NCI-H526 treated with DMSO at 0.1 percent for 48 hours (cell line): ENCODE measurements around the gene R3HDM4.

Source experiments
- DNase-seq: peaks from one replicate; lab custom pipeline; 2025; lab: John Stamatoyannopoulos, UW

The R3HDM4 gene

DNA sequence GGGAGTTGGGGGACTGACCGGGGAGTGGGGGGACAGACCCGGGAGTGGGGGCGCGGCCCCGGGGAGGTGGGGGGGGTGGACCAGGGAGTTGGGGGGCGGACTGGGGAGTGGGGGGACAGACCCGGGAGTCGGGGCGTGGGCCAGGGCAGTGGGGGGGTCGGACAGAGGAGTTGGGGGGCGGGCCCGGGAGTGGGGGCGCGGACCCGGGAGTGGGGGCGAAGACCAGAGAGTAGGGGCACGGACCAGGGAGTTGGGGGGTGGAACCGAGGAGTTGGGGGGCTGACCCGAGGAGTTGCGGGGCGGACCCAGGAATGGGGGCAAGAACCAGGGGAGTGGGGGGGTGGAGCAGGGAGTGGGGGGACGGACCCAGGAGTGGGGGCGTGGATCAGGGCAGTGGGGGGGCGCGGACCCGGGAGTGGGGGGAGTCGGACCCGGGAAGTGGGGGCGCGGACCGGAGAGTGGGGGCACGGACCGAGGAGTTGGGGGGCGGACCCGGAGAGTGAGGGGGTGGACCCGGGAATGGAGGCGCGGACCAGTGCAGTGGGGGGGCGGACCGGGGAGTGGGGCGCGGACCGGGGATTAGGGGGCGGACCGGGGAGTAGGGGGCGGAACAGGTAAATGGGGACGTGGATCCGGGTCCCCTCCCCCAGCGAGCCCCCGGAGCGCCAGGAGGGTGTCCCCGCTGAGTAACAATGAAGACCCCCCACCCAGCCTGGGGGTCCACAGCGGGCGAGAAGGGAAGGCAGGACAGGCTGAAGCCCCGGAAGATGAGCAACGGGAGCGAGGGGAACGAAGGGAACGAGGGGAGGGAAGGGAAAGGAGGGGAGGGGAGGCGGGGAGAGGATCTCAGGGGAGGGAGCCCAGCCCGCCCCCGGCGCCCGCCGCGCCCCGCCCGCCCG lies 589 bp downstream of the R3HDM4 start:
- DNase-seq: no peak

DNA sequence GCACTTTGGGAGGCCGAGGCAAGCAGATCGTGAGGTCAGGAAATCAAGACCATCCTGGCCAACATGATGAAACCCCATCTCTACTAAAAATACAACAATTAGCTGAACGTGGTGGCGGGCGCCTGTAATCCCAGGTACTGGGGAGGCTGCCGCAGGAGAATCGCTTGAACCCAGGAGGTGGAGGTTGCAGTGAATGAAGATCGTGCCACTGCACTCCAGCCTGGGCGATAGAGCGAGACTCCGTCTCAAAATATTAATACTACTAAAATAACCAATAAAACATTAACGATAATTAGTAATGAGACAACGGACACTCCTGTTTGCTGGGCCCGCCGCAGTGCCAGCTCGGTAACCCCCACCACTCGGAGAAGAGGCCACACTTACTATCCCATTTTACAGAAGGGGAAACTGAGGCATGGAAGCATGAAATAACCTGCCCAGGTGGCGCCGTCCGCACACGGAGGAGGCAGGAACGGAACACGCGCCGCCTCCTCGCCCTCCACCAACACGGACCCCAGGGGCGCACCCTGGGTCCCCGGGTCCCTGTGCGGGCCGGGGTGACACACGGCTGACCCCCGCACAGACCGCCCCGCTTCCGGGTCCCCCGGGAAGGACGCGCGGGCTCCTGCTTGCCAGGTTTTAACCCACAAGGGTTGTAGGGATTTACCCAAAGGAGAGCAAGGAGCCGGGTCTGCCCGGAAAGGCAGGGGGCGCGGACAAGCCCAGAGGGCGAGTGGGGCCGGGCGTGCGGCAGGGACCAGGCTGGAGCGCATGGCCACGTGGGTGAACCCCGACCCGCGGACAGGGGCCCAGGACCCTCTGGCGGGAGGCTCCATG lies 1.6 kb downstream of the R3HDM4 start:
- DNase-seq: no peak

DNA sequence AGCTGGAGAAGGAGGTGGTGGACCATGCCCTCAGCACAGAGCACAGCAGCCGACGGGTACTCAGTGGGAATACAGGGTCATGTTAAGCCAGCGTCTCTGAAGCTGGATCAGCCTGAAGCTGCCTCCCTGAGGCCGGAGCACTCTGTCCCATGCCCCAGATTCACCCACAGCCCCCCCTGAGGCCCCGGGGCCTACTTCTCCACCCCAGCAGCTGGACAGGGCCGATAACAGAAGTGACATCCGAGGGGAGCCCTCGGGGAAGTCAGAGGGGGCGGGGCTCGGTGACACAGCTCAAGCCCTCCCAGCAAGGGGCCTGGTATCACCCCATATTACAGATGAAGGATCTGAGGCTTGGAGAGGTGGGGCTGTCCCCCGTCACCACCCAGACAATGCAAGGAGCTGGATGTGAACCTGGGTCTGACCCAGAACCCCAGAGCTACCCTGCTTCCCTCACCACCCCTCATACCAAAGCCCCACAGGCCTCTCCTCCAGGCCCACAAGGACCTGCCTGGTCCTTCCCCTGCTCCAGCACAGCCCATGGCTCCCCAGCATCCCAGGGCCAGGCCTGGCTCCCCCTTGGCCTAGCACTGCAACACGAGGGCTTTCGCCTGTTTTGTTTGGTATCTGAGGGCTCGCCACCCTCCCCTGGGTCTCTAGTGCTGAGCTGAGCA lies 5.7 kb downstream of the R3HDM4 start:
- DNase-seq: no peak

DNA sequence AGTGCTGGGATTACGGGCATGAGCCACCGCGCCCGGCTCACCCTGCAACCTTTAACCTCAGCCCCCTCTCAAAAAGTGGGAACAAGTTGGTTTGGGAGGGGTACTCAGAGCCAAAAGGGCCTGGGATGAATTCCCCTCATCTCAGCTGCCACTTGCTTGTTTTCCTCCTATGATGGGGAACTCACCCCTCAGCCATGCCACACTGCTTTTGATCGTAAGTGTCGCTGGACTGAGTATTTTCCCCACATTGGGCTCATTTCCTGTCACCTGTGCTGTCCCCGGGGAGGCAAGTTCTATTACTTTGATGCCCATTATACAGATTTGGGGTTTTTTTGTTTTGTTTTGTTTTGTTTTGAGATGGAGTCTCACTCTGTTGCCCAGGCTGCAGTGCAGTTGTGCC lies 6.5 kb downstream of the R3HDM4 start:
- no peak for DNase-seq

DNA sequence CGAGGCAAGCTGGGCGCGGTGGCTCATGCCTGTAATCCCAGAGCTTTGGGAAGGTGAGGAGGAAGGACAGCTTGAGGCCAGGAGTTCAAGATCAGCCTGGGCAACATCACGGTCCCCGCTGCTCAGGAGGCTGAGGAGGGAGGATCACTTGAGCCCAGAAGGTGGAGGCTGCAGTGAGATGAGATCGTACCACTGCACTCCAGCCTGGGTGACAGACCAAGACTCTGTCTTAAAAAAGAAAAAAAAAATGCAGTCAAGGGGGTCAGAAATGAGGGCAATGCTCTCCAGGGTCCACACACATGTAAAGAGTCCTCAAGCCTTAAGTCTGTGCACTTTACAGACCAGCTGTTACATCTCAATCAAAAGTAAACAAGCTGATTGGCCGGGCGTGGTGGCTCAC lies 8.5 kb downstream of the R3HDM4 start:
- no peak for DNase-seq

DNA sequence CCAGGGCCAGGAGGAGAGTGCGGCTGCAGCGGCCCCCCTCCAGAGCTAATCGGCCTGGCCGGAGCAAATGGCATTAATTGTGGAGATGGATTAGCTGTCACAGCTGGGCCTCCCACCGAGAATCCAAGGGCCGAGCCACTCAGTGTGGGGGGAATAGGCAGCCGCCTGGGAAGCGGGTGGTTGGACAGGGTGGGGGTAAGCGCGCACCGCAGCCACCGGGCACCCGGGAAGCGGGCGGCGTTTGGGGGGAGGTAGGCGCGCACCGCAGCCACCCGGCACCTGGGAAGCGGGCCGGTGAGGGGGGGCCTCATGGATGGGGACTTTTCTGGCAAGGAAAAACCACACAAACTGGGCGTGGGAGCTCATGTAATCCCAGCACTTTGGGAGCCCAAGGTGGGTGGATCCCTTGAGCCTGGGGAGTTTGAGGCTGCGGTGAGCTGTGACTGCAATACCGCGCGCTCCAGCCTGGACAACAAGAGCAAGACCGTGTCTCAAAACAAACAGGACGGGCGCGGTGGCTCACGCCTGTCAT lies 9.7 kb downstream of the R3HDM4 start:
- no peak for DNase-seq

DNA sequence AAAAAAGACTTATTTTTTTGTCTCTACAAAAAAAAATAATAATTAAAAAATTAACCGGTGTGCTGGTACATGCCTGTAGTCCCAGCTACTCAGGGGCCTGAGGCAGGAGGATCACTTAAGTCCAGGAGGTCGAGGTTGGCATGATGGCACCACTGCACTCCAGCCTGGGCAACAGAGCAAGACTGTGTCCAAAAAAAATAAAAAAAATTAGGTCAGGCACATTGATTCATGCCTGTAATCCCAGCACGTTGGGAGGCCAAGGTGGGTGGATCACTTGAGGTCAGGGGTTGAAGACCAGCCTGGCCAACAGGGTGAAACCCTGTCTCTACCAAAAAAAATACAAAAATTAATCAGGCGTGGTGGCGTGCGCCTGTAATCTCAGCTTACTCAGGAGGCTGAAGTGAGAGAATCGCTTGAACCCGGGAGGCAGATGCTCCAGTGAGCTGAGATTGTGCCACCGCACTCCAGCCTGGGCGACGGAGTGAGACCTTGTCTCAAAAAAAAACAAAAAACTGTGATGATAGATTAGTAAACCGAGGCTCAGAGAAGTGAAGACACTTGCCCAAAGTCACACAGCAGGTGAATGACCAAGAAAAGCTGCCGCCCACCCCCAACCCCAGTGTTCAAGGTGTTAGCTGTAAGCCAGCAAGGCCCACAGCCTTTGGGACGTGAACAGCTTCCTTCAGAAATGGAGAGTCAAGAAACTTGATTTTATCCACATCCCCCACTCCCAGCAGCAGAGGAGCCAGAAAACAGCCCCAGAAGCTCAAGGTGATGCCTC lies 10.4 kb downstream of the R3HDM4 start:
- no peak for DNase-seq

DNA sequence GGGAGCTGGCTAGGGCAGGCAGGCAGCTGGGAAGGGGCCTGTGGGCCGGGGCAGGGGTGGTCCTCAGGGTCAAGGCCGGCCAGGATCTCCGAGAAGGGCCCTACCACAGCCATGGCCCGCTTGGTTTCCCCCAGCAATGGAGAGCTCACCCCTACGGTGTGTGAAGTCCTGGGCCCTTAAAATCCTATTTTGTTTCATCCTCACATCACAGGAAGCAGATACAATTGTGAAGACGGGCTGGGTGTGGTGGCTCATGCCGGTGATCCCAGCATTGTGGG lies 11.0 kb downstream of the R3HDM4 start:
- DNase-seq: no peak

DNA sequence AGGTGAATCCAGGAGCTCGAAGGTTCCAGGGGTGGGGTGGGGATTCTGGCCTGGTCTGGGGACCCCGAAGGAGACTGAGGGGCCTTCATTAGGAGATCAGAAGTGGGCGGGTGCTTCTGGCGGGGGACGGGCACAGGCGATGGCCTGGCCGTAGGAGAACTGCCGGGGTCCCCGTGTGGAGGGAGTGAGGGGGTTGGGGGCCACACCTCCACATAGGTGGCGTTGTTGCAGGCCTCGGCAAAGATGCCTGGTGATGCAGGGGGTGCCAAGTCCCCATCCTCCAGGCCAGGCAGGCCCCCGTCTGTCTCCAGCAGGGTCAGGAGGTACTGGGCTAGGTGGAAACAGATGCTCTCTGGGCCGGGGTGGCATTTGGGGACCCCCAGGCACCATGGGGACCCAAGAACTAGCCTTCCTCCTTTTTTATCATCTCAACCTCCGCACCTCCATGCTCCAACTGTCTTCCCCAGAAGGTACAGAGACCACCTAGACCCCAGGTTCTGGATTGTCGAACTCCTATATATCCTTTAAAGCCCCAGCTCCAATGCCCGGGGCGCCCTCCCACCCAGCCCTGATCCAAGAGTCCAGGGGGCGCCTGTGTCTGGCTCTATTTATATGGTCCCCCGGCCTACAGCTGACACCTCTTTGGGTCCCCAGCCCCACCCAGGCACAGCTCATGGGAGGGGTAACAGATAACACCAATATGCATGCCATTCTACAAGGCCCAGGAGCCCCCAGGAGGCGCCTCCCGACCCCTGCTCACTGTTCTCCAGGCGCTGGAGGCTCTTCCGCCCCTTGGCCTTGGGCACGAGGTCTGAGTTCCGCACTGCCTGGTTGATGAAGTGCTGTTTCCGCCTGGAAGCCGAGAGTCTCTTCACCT lies 11.6 kb downstream of the R3HDM4 start:
- DNase-seq: no peak

DNA sequence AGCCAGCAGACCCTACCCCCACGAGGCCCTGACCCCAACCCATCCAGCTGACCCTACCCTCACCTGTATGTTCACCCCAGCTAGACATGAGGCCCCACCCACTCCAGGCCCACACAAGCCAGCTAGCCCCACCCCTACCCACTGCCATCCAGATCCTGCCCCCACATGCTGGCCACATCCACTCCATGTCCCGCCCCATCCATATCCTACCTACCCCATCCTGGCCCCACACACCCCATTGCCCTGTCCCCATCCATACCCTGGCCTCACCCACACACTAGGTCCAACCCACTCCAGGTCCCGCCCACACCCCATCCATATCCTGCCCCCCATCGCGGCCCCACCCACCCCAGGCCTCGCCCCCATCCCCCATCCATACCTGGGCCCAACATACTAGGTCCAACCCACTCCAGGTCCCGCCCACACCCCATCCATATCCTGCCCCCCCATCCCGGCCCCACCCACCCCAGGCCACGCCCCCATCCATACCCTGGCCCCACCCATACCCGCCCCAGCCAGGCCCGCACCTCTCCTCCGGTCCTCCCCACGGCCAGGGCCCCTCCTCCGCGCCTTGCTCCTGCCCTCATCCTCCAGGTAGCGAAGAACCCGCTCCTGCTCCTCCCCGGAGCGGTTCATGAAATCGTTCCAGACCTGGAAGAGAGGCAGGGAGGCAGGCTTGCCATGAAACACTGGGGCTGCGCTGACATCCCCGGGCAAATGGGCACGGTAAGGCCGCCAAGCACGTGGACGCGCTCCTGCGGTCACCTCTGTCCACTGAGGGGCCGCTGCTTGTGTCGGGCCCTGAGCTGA lies 12.5 kb downstream of the R3HDM4 start:
- no peak for DNase-seq

DNA sequence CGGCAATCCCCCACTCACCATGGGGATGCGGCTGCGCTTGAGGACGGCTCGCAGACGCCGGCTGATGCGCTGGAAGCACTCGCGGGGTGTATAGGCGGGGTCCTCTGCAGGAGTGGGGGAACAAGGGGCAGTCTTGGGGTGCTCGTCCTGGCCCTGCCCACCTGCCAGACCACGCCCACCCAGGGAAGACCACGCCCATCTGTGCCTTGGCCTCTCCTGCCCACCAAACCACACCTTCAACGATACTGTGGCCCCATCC lies 13.0 kb downstream of the R3HDM4 start:
- no peak for DNase-seq

DNA sequence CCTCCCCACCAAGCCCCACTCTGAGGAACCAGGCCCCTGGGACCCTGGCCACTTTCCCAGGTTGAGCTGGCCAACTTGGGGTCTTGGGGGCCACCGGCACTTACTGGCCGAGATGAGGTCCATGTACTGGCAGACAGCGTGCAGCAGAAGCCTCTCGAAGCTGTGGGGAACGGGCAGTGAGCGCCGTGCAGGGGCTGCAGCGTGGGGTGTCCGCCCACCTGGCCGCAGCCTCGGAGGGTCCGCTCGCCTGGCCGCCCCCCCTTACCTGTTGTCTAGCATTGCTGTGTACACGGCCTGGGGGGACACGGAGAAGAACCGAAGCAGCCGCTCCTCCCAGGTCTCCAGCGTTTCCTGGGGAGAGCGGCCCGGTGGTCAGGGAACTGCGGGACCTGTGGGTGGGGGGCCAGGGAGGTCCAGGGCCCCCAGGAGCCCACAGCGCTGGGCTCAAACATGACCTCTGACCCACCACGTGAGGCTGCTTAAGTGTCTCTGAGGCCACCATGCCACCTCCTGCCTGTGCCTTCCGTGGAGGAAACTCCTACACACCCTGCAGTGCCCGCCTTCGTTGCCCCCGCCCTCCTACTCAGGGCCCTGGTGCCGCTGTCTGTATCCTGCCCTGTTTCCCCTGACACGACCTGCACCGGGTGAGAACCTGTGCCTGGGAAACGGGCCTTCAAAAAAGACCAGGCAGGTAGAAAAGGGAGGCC lies 13.5 kb downstream of the R3HDM4 start:
- no peak for DNase-seq

DNA sequence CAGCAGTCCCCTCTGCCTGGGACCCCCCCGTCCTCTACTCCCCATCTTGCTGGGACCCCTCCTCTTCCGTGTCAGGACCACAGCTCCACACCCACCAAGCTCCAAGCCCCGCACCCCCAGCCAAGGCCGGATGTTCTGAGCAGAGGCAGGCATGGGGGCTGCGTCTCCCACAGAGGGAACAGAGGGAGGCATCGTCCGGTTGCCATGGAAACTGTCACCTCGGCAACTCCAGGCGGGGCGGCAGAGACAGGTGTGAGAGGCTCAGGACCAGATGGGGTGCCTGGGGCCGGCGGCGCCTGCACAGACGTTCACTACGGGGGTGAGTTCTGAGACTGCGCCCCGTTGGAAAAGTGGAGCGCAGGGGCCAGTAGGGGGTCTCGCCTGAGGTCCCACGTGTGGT lies 14.4 kb downstream of the R3HDM4 start:
- DNase-seq: no peak

DNA sequence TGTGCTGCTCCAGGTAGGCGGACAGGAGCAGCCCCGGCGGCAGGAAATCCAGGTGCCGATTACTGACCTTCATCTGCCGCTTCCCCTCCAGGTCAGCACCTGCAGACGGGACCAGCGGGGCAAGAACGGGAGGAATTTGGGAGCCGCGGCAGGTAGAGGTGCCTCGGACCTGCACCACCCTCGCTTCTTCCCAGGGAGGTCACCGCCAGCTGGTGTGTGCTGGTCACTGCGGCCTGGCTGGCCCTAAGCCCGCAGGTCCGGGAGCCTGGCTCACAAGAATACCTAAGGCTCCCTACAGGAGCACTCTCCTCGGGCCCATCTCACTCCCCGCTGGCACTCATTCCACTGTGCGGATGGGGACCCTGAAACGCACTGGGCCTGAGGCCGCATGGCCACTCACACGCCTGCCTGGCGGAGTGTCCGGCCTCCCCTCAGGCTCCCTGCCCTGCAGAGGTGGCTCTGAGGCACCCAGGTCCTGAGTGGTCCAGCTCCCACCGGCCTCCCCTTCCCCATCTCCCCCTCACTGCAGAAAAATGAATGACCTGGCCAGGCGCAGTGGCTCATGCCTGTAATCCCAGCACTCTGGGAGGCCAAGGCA lies 15.5 kb downstream of the R3HDM4 start:
- no peak for DNase-seq

DNA sequence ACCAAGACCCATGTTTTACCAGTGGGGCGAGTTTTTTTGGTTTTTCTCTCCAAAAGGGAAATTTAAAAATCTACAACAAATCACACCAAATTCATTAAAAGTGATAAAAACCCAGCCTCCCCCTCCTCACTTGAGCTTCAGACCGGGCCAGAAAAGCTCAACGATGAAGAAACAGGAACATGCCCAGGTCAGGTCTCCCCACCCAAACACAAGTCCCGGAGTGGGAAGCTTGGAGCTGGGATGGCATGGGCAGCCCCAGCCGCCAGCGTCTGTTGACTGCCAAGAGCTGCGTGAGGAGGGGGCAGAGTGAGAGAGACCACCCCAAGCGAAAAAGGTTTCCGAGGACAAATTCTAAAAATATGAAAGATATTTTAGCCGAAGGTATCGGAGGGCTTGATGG lies 16.0 kb downstream of the R3HDM4 start:
- no peak for DNase-seq

DNA sequence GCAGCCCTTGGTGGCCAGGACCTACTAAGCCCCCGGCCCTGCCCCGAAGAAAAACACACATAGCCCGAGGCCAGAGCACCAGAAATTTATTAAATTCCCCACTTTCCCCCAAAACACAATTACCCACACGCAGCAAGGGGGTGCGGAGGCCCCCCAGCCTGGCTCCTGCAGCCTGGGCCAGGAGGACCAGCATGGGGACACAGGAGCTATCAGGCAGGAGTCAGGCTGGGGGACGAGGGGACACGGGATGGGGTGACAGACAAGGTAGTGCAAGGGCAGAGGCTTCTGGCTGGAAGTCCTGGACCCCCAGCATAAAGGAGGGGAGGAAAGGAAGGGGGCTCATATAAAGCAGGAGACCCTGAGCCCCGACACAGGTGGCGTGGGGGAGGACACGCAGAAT lies 16.6 kb downstream of the R3HDM4 start:
- DNase-seq: no peak

DNA sequence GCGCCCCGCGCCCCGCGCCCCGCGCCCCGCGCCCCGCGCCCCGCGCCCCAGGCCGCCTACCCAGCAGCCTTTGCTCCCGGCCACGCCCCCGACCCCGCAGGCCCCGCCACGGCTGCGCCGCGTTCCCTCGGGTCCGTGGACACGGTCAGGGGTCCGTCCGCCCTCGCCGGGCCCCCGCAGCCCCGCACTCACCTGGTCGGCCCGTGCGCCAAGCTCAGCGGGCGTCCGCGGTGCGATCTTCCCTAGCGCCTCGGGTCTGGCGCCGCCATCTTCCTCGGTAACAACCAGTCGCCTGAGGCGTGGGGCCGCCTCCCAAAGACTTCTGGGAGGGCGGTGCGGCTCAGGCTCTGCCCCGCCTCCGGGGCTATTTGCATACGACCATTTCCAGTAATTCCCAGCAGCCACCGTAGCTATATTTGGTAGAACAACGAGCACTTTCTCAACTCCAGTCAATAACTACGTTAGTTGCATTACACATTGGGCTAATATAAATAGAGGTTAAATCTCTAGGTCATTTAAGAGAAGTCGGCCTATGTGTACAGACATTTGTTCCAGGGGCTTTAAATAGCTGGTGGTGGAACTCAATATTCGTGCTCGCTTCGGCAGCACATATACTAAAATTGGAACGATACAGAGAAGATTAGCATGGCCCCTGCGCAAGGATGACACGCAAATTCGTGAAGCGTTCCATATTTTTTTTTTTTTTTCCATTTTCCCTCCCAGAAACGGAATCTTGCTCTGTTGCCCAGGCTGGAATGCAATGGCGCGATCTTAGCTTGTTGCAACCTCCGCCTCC lies 19.9 kb downstream of the R3HDM4 start, which contains the start of the genes MED16 and RNU6-9:
Gene MED16 (minus strand): TSS at position 294 of the 796 bp plus-strand sequence. CDS start 2,056 bp downstream, outside the sequence.
Gene RNU6-9 (plus strand): TSS at position 591 of the 796 bp plus-strand sequence.
- DNase-seq: peak; percentile 68

DNA sequence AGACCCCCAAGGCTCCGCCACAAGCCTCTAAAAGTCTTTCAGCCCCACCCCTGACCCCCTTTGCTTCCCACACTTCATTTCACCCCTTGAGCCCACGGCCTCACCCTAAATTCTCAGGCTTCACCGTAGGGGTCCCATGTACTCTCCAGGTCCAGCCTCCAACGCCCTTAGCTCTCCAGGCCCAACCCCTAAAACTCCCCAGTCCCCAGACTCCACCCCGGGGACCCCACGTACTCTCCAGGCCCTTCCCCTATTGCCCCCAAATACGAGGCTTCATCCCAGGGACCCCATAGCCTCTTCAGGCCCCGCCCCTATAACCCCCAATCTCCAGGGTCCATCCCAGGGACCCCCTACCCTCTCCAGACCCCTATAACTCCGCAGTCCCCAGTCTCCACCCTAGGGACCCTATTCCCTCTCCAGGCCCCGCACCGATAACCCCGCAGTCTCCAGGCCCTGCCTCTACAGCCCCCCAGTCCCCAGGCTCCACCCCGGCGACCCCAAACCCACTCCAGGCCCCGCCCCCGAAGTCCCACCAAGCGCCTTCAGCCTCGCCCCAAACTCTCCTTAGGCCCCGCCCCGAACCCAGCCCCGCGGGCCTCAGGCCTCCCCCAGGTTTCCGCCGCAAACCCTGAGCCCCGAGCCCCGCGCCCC lies 20.7 kb downstream of the R3HDM4 start:
- no peak for DNase-seq
